HG03095 (cell line): ENCODE data around the gene HDAC8.
"Not testable (repeated sequence)": the region's sequence is repeated elsewhere in the genome, so short reads cannot be mapped to it uniquely, and the experiment has no call there.

Source experiments
- ATAC-seq: cut with Tn5 transposase; IDR thresholded peaks from one replicate; pipeline ENCODE4 v1.9.1; 2021; ENCODE audit warnings: moderate library complexity; ENCODE audit not compliant: unreplicated experiment

HDAC8 gene

GRCh38 chrX:72536542-72536941 lies 36.1 kb downstream of the HDAC8 start:
- no peak for ATAC-seq

- no peak for ATAC-seq
Observed at GRCh38 chrX:72532366-72532765, 40.3 kb downstream of the HDAC8 start.

GRCh38 chrX:72526534-72527508 lies 45.8 kb downstream of the HDAC8 start:
- no peak for ATAC-seq

- no peak for ATAC-seq
Observed at GRCh38 chrX:72498782-72499181, 73.9 kb downstream of the HDAC8 start.

- ATAC-seq = no peak
Observed at GRCh38 chrX:72495046-72495445, 77.6 kb downstream of the HDAC8 start.

GRCh38 chrX:72492499-72492898 lies 80.1 kb downstream of the HDAC8 start:
- peak; percentile 62 for ATAC-seq

GRCh38 chrX:72490221-72490620 lies 82.4 kb downstream of the HDAC8 start:
- ATAC-seq = not testable (repeated sequence)

- no peak for ATAC-seq
Observed at GRCh38 chrX:72487661-72488060, 85.0 kb downstream of the HDAC8 start.

- ATAC-seq = no peak
Observed at GRCh38 chrX:72479324-72480274, 93.0 kb downstream of the HDAC8 start.

- no peak for ATAC-seq
Observed at GRCh38 chrX:72478853-72479252, 93.8 kb downstream of the HDAC8 start.

- ATAC-seq = no peak
Observed at GRCh38 chrX:72478351-72478750, 94.3 kb downstream of the HDAC8 start.

GRCh38 chrX:72477781-72478181 lies 94.9 kb downstream of the HDAC8 start:
- no peak for ATAC-seq

- no peak for ATAC-seq
Observed at GRCh38 chrX:72477376-72477775, 95.3 kb downstream of the HDAC8 start.

GRCh38 chrX:72475952-72476668 lies 96.5 kb downstream of the HDAC8 start:
- ATAC-seq = no peak

- no peak for ATAC-seq
Observed at GRCh38 chrX:72475338-72475737, 97.3 kb downstream of the HDAC8 start.

GRCh38 chrX:72470532-72471223 lies 102.0 kb downstream of the HDAC8 start:
- ATAC-seq = no peak

GRCh38 chrX:72470117-72470516 lies 102.5 kb downstream of the HDAC8 start:
- no peak for ATAC-seq

- no peak for ATAC-seq
Observed at GRCh38 chrX:72468607-72469006, 104.0 kb downstream of the HDAC8 start.

GRCh38 chrX:72467135-72467534 lies 105.5 kb downstream of the HDAC8 start:
- ATAC-seq = no peak

GRCh38 chrX:72466493-72466892 lies 106.2 kb downstream of the HDAC8 start:
- no peak for ATAC-seq
